IMR-90 (cell line): ENCODE results near the gene FAM118A. TPM values are rescaled to one million over a fixed set of nuclear protein-coding genes. Genes with fewer than 3 reads are reported as not detected.

Source experiments
- ATAC-seq: fragments of 200-7000 bp; cut with Tn5 transposase; 2 replicates; pipeline ENCODE4 v1.9.1; 2020; ENCODE audit warnings: low read depth, mild to moderate bottlenecking, moderate library complexity
- BruUV-seq: library from RNA; stranded (reverse); fragments of 400-500 nt; replicated peaks from 2 replicates; lab custom pipeline; 2021; lab: Mats Ljungman, UMichigan
- CTCF ChIA-PET: fragments of 300-600 bp; formaldehyde crosslinking; extraction: SDS; loops from one replicate; lab custom pipeline; 2021; ENCODE audit warnings: antibody characterized with exemption; lab: Yijun Ruan, JAX
- POLR2A ChIA-PET: fragments of 300-600 bp; sonication (Branson Sonifier 250); formaldehyde crosslinking; loops from one replicate; lab custom pipeline; 2022; ENCODE audit warnings: antibody characterized with exemption; ENCODE audit not compliant: unreplicated experiment; lab: Charles Lee
- DNase-seq: peaks from one replicate; pipeline ENCODE4 v3.0.0; 2013
- H2AFZ ChIP-seq: replicated peaks from 2 replicates; pipeline ENCODE3; 2013; ENCODE audit warnings: low read length, mild to moderate bottlenecking; ENCODE audit not compliant: poor library complexity
- H2AK5ac ChIP-seq: 2 replicates; pipeline ENCODE4 v1.6.1; 2013; ENCODE audit warnings: low read depth, low read length, inconsistent platforms
- H2AK9ac ChIP-seq: replicated peaks from 2 replicates; pipeline ENCODE3; 2013; ENCODE audit warnings: mild to moderate bottlenecking, low read depth, low read length, moderate library complexity; ENCODE audit not compliant: poor library complexity
- H2BK120ac ChIP-seq: 2 replicates; pipeline ENCODE4 v1.6.1; 2013; ENCODE audit warnings: low read depth, low read length, inconsistent platforms
- H2BK15ac ChIP-seq: 3 replicates; pipeline ENCODE4 v1.6.1; 2013; ENCODE audit warnings: low read depth, low read length, inconsistent platforms
- H2BK20ac ChIP-seq: 2 replicates; pipeline ENCODE4 v1.6.1; 2013; ENCODE audit warnings: low read depth, mild to moderate bottlenecking, inconsistent platforms, low read length, moderate library complexity
- H2BK5ac ChIP-seq: 2 replicates; pipeline ENCODE4 v1.6.1; 2013; ENCODE audit warnings: mild to moderate bottlenecking, low read depth, low read length, inconsistent platforms; ENCODE audit not compliant: poor library complexity, severe bottlenecking
- H3K14ac ChIP-seq: replicated peaks from 2 replicates; pipeline ENCODE4 v1.6.1; 2013; ENCODE audit warnings: low read depth, low read length, inconsistent platforms
- H3K18ac ChIP-seq: 2 replicates; pipeline ENCODE4 v1.6.1; 2013; ENCODE audit warnings: low read depth, low read length, control low read depth
- H3K23ac ChIP-seq: 2 replicates; pipeline ENCODE4 v1.6.1; 2013; ENCODE audit warnings: low read depth, low read length, inconsistent platforms
- H3K27ac ChIP-seq: 2 replicates; pipeline ENCODE4 v1.5.1; 2013; ENCODE audit warnings: mild to moderate bottlenecking, control low read depth, low read length; ENCODE audit not compliant: insufficient read depth
- H3K27me3 ChIP-seq: 2 replicates; pipeline ENCODE4 v1.6.1; 2013; ENCODE audit warnings: low read length; ENCODE audit not compliant: control insufficient read depth, insufficient read depth
- H3K36me3 ChIP-seq: 2 replicates; pipeline ENCODE4 v1.6.1; 2013; ENCODE audit warnings: low read length, mixed read lengths; ENCODE audit not compliant: control insufficient read depth, insufficient read depth
- H3K4ac ChIP-seq: 2 replicates; pipeline ENCODE4 v1.6.1; 2013; ENCODE audit warnings: low read depth, low read length, inconsistent platforms
- H3K4me1 ChIP-seq: 2 replicates; pipeline ENCODE4 v1.6.1; 2013; ENCODE audit warnings: low read length, mixed read lengths; ENCODE audit not compliant: control insufficient read depth, insufficient read depth
- H3K4me2 ChIP-seq: 2 replicates; pipeline ENCODE4 v1.6.1; 2013; ENCODE audit warnings: low read depth, mild to moderate bottlenecking, control low read depth, low read length, moderate library complexity
- H3K4me3 ChIP-seq: 2 replicates; pipeline ENCODE4 v1.5.1; 2013; ENCODE audit warnings: low read depth, mild to moderate bottlenecking, control low read depth, low read length, moderate library complexity; ENCODE audit not compliant: insufficient read depth
- H3K56ac ChIP-seq: 2 replicates; pipeline ENCODE4 v1.6.1; 2013; ENCODE audit warnings: low read length, inconsistent platforms; ENCODE audit not compliant: insufficient read depth; ENCODE audit errors: extremely low read depth
- H3K79me1 ChIP-seq, 2 experiments: 2 replicates each; pipeline ENCODE4 v1.6.1; 2013; ENCODE audit warnings: low read length in 2 of 2, inconsistent platforms in 1 of 2, low read depth in 1 of 2
- H3K9ac ChIP-seq: 2 replicates; pipeline ENCODE4 v1.6.1; 2013; ENCODE audit warnings: low read depth, low read length, control low read depth
- H3K9me1 ChIP-seq: 2 replicates; pipeline ENCODE4 v1.6.1; 2013; ENCODE audit warnings: low read length, inconsistent platforms; ENCODE audit not compliant: insufficient read depth
- H3K9me3 ChIP-seq: 2 replicates; pipeline ENCODE4 v1.6.1; 2013; ENCODE audit warnings: low read length; ENCODE audit not compliant: control insufficient read depth, insufficient read depth
- H4K20me1 ChIP-seq: 2 replicates; pipeline ENCODE4 v1.6.1; 2013; ENCODE audit warnings: low read length, inconsistent platforms; ENCODE audit not compliant: insufficient read depth
- H4K5ac ChIP-seq: 2 replicates; pipeline ENCODE4 v1.6.1; 2013; ENCODE audit warnings: mild to moderate bottlenecking, low read depth, low read length, control low read depth
- H4K8ac ChIP-seq, 2 experiments: 2 replicates each; pipeline ENCODE4 v1.6.1; 2013; ENCODE audit warnings: low read depth in 2 of 2, low read length in 2 of 2, control low read depth in 1 of 2, inconsistent platforms in 1 of 2
- H4K91ac ChIP-seq: 2 replicates; pipeline ENCODE4 v1.6.1; 2013; ENCODE audit warnings: low read depth, low read length, inconsistent platforms; ENCODE audit not compliant: insufficient read depth
- BHLHE40 ChIP-seq: fragments of 150-350 bp; IDR thresholded peaks from 2 replicates; pipeline ENCODE4 v1.6.1; 2016; ENCODE audit warnings: mild to moderate bottlenecking, low read depth, low read length
- CEBPB ChIP-seq: IDR thresholded peaks from 2 replicates; pipeline ENCODE4 v1.6.1; 2012; ENCODE audit warnings: low read depth, low read length, improper control_type of control experiment
- CHD1 ChIP-seq: IDR thresholded peaks from 2 replicates; pipeline ENCODE4 v1.6.1; 2012; ENCODE audit warnings: low read depth, low read length, improper control_type of control experiment
- CTCF ChIP-seq: conservative IDR thresholded peaks from 2 replicates; pipeline ENCODE4 v1.5.1; 2012; ENCODE audit warnings: mild to moderate bottlenecking, low read depth, low read length, improper control_type of control experiment
- ELK1 ChIP-seq: fragments of 150-350 bp; IDR thresholded peaks from 2 replicates; pipeline ENCODE4 v1.6.1; 2016; ENCODE audit warnings: low read depth, mild to moderate bottlenecking, low read length, moderate library complexity, borderline replicate concordance
- MAFK ChIP-seq: IDR thresholded peaks from 2 replicates; pipeline ENCODE4 v1.6.1; 2012; ENCODE audit warnings: low read depth, low read length, improper control_type of control experiment
- MAZ ChIP-seq: IDR thresholded peaks from 2 replicates; pipeline ENCODE4 v1.6.1; 2012; ENCODE audit warnings: low read depth, mild to moderate bottlenecking, low read length, improper control_type of control experiment, moderate library complexity, borderline replicate concordance
- MXI1 ChIP-seq: IDR thresholded peaks from 2 replicates; pipeline ENCODE4 v1.6.1; 2012; ENCODE audit warnings: low read depth, mild to moderate bottlenecking, low read length, moderate library complexity, borderline replicate concordance
- POLR2A ChIP-seq: IDR thresholded peaks from 2 replicates; pipeline ENCODE4 v1.6.1; 2012; ENCODE audit warnings: mild to moderate bottlenecking, low read depth, low read length
- RAD21 ChIP-seq: IDR thresholded peaks from 2 replicates; pipeline ENCODE4 v1.6.1; 2012; ENCODE audit warnings: low read length, improper control_type of control experiment
- RCOR1 ChIP-seq: IDR thresholded peaks from 2 replicates; pipeline ENCODE4 v1.6.1; 2012; ENCODE audit warnings: mild to moderate bottlenecking, low read length, improper control_type of control experiment; ENCODE audit not compliant: insufficient replicate concordance
- RFX5 ChIP-seq: IDR thresholded peaks from 2 replicates; pipeline ENCODE4 v1.8.0; 2012; ENCODE audit warnings: low read depth, mild to moderate bottlenecking, low read length, moderate library complexity
- WGBS, 2 experiments: methylation state at CpG; one replicate each; pipeline versions ENCODE4 v1.1.5 to v1.1.7; 2013; ENCODE audit warnings: missing lambda C conversion rate in 2 of 2; ENCODE audit not compliant: insufficient read length in 1 of 2; ENCODE audit errors: extremely low coverage in 2 of 2; 5-methylcytosine and 5-hydroxymethylcytosine counted together
- dilution Hi-C: fragments of 300-500 bp; cut with HindIII; formaldehyde crosslinking; loops from one replicate; pipeline ENCODE4 v1.14.3; 2018; ENCODE audit warnings: low sequenced_read_pairs; ENCODE audit not compliant: unreplicated experiment
- in situ Hi-C: fragments of 300-500 bp; cut with MboI; formaldehyde crosslinking; loops from 3 replicates; pipeline ENCODE4 v1.14.3; 2019; ENCODE audit warnings: low sequenced_read_pairs, inconsistent platforms, mixed read lengths
- intact Hi-C: fragments of 100-400 bp; cut with micrococcal nuclease; formaldehyde crosslinking; loops from 2 replicates; pipeline ENCODE4 v1.10.0; 2022
- polyA plus RNA-seq, 3 experiments: library from polyadenylated mRNA; depleted of rRNA; stranded (reverse); fragments of >200 nt; gene quantifications; 2 replicates each; pipeline ENCODE4 v1.2.3, GENCODE V29; 2012; ENCODE audit warnings: low replicate concordance in 1 of 3
- total RNA-seq: library from RNA; depleted of rRNA; stranded (reverse); fragments of >200 nt; gene quantifications from 2 replicates; pipeline ENCODE4 v1.2.3, GENCODE V29; 2012
- TF ChIP-seq, protein P1 (sequence below): fragments of 150-350 bp; IDR thresholded peaks from 2 replicates; pipeline ENCODE4 v1.6.1; 2017; ENCODE audit warnings: mild to moderate bottlenecking, antibody characterized with exemption, low read length, low read depth

Gene FAM118A
- total and polyA plus RNA-seq, 2 of the 4 experiments (the other 2 are of a cell fraction) = 20.6 to 95.6 TPM

GRCh38 chr22:45376703-45377102 is 67.0 kb downstream of the FAM118A start:
- in situ Hi-C loops = no loop called here
- Histone ChIP-seq H3K18ac (no peak overlapping the region), H3K4me2 (no peak overlapping the region), H3K36me3 (no peaks in the 10 kb centered on the region), H3K4me3 (no peak overlapping the region), H4K91ac (no peak overlapping the region), H3K56ac (no peak overlapping the region), H3K14ac (no peak overlapping the region), H2AK9ac (no peak overlapping the region), H4K8ac (no peak overlapping the region), H3K27ac (no peak overlapping the region), H3K9me3 (no peaks in the 10 kb centered on the region), H3K27me3 (peaks cover 8% of the 10 kb centered on the region), H3K4ac (no peak overlapping the region), H3K4me1 (no peaks in the 10 kb centered on the region), H4K5ac (no peak overlapping the region), H3K9me1 (no peaks in the 10 kb centered on the region), H2BK5ac (no peak overlapping the region), H3K9ac (no peak overlapping the region), H3K23ac (no peak overlapping the region), H2BK20ac (no peak overlapping the region), H2AK5ac (no peak overlapping the region), H4K20me1 (no peaks in the 10 kb centered on the region), H2AFZ (no peak overlapping the region), H2BK120ac (no peak overlapping the region), H2BK15ac (no peak overlapping the region), H3K79me1 (no peaks in the 10 kb centered on the region)
- ChIA-PET POLR2A (no interaction called here), CTCF (no interaction called here)
- WGBS, 2 experiments = no CpG with 5 or more reads among the region's 1 CpG
- TF ChIP-seq MAZ (no peak), CEBPB (no peak), BHLHE40 (no peak), CTCF (no peak), MAFK (no peak), RFX5 (no peak), RAD21 (no peak), ELK1 (no peak), RCOR1 (no peak), POLR2A (no peak), CHD1 (no peak), MXI1 (no peak)
- TF ChIP-seq, protein P1, sequence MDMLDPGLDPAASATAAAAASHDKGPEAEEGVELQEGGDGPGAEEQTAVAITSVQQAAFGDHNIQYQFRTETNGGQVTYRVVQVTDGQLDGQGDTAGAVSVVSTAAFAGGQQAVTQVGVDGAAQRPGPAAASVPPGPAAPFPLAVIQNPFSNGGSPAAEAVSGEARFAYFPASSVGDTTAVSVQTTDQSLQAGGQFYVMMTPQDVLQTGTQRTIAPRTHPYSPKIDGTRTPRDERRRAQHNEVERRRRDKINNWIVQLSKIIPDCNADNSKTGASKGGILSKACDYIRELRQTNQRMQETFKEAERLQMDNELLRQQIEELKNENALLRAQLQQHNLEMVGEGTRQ = no peak; the same call in 1 of the 2 replicates
- ATAC-seq = no peak
- dilution Hi-C loops = no loop called here
- no peak for DNase-seq
- intact Hi-C loops = no loop called here
- no TSS peak for BruUV-seq
